T-cell (primary cell): ENCODE data around the gene DDAH2. TPM values are rescaled to one million over a fixed set of nuclear protein-coding genes. Genes with fewer than 3 reads are reported as not detected.

Experiments used
- ATAC-seq, 4 experiments: fragments of 200-7000 bp in 3 of 4; fragments of 150-1000 bp in 1 of 4; cut with Tn5 transposase; replicated peaks in 1 of 4; 1 replicate in 3 of 4; 2 replicates in 1 of 4; pipeline ENCODE4 v1.10.0; 2021; ENCODE audit warnings: moderate library complexity in 3 of 4, mild to moderate bottlenecking in 2 of 4, moderate number of reproducible peaks in 1 of 4
- CTCF ChIA-PET, 2 donors: fragments of 300-600 bp; sonication (Branson Sonifier 250); formaldehyde crosslinking; loops; one replicate each; lab custom pipeline; 2022; ENCODE audit warnings: antibody characterized with exemption in 2 of 2; lab: Charles Lee
- POLR2A ChIA-PET, 2 donors: fragments of 300-600 bp; sonication (Branson Sonifier 250); formaldehyde crosslinking; loops; one replicate each; lab custom pipeline; 2022; ENCODE audit warnings: antibody characterized with exemption in 2 of 2; lab: Charles Lee
- DNase-seq, 35 experiments: peaks; one replicate each; pipeline versions ENCODE4 v3.0.0 to v3.0.0-alpha.2; 2013 to 2023
- H3K27ac ChIP-seq: one replicate; pipeline ENCODE4 v1.5.1; 2013; ENCODE audit warnings: low read length
- H3K27me3 ChIP-seq, 2 experiments: replicated peaks in 1 of 2; 1 replicate in 1 of 2; 2 replicates in 1 of 2; pipeline versions ENCODE4 v1.6.1 to v1.7.0; 2013; ENCODE audit warnings: low read length in 1 of 2, mixed read lengths in 1 of 2; ENCODE audit not compliant: control insufficient read depth in 2 of 2, insufficient read depth in 2 of 2; ENCODE audit errors: extremely low read depth in 1 of 2
- H3K36me3 ChIP-seq, 2 donors: 1 replicate in 1 of 2; 2 replicates in 1 of 2; pipeline versions ENCODE4 v1.6.1 to v1.7.0; 2013; ENCODE audit warnings: low read length in 1 of 2; ENCODE audit not compliant: control insufficient read depth in 2 of 2, insufficient read depth in 1 of 2; ENCODE audit errors: extremely low read depth in 1 of 2
- H3K4me1 ChIP-seq, 2 experiments: 1 replicate in 1 of 2; 2 replicates in 1 of 2; pipeline versions ENCODE4 v1.6.1 to v1.7.0; 2013; ENCODE audit warnings: low read length in 2 of 2, mixed read lengths in 1 of 2; ENCODE audit not compliant: insufficient read depth in 2 of 2, control insufficient read depth in 1 of 2; ENCODE audit errors: extremely low read depth in 1 of 2
- H3K4me3 ChIP-seq, 2 donors: 1 replicate in 1 of 2; 2 replicates in 1 of 2; pipeline versions ENCODE4 v1.5.1 to v1.7.0; 2013; ENCODE audit warnings: mild to moderate bottlenecking in 2 of 2, low read length in 1 of 2, moderate library complexity in 1 of 2; ENCODE audit not compliant: control insufficient read depth in 1 of 2; ENCODE audit errors: extremely low read depth in 1 of 2
- H3K9me3 ChIP-seq: 2 replicates; pipeline ENCODE4 v1.7.0; 2013
- H3K27ac Mint-ChIP-seq, 2 donors: one replicate each; pipeline ENCODE4 v1.8.0; 2020 to 2021; ENCODE audit warnings: mild to moderate bottlenecking in 2 of 2, mixed read lengths in 2 of 2
- H3K27me3 Mint-ChIP-seq, 2 donors: one replicate each; pipeline ENCODE4 v1.8.0; 2021 to 2022; ENCODE audit warnings: mixed read lengths in 2 of 2
- H3K36me3 Mint-ChIP-seq: one replicate; pipeline ENCODE4 v1.8.0; 2021; ENCODE audit warnings: mixed read lengths
- H3K4me1 Mint-ChIP-seq, 3 donors: one replicate each; pipeline ENCODE4 v1.8.0; 2020 to 2022; ENCODE audit warnings: mixed read lengths in 3 of 3, mild to moderate bottlenecking in 1 of 3
- H3K4me3 Mint-ChIP-seq, 3 donors: one replicate each; pipeline ENCODE4 v1.8.0; 2020 to 2022; ENCODE audit warnings: mild to moderate bottlenecking in 3 of 3, mixed read lengths in 3 of 3, moderate library complexity in 3 of 3
- H3K9me3 Mint-ChIP-seq, 3 donors: one replicate each; pipeline ENCODE4 v1.8.0; 2020 to 2022; ENCODE audit warnings: mixed read lengths in 3 of 3
- WGBS: methylation state at CpG from one replicate; pipeline ENCODE4 v1.1.5; 2013; ENCODE audit warnings: missing lambda C conversion rate; ENCODE audit not compliant: insufficient coverage; 5-methylcytosine and 5-hydroxymethylcytosine counted together
- total RNA-seq, 35 experiments: library from RNA in 6 of 35; stranded (reverse) in 6 of 35; fragments of 120-200 nt in 1 of 35; gene quantifications; one replicate each; pipeline versions ENCODE4 v1.2.1 to v1.2.4 and lab custom pipeline; 2013 to 2026

The DDAH2 gene
- total RNA-seq, 5 donors from 2014 or later (not counting 1 experiment from before 2014, with no cell fraction given), result 9.0 to 13.2 (median 11.5) TPM

DNA sequence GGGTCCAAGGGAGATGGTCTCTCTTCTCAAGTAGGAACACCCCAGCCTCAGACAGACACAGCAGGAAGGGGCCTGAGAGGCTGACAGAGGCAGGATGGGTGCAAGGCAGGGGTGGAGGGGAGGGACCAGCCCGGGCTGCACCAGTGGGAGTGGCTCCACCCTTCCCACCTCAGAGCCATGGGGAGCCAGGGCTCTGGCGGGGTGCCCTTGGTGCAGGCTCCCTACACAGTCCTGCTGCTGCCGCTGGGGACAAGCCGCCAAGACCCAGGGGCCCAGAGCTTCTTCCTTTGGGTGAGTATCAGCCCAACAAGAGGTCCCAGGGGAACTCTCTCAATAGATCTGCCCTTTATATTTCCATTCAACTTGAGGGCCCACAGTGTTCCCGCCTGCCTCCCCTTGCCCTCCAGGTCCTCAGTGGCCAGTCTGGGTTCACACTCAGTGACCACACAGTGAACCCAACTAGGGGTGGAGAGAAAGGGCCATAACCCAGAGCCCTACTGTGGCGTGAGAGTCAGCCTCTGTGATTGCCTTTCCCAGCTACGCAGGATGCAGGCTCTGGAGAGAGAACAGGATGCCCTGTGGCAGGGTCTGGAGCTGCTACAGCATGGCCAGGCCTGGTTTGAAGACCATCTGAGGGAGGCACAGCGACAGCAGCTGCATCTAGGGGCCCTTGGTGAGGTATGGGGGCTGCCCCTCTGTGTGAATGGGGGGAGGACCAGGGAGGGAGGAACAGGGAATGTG is 33.9 kb upstream of the DDAH2 start:
- DNase-seq (no peak), ATAC-seq (no peak)
- Mint-ChIP-seq H3K4me3 (no peak overlapping the region), H3K27me3 (no peaks in the 10 kb centered on the region), H3K27ac (no peak overlapping the region), H3K9me3 (no peaks in the 10 kb centered on the region), H3K36me3 (peaks cover 32% of the 10 kb centered on the region), H3K4me1 (peaks cover 0 to 9% (median 0%) of the 10 kb centered on the region in 3 donors)
- no peak overlapping the region for H3K4me3 ChIP-seq
- H3K9me3 ChIP-seq, result no peaks in the 10 kb centered on the region
- no peak overlapping the region for H3K27ac ChIP-seq
- 99% methylated on average over 6 of the region's 8 CpGs for WGBS
- H3K27me3 ChIP-seq, result no peaks in the 10 kb centered on the region
- H3K36me3 ChIP-seq, result no peaks in the 10 kb centered on the region
- CTCF ChIA-PET, result no interaction called here
- H3K4me1 ChIP-seq, result no peaks in the 10 kb centered on the region
- POLR2A ChIA-PET, result no interaction called here

DNA sequence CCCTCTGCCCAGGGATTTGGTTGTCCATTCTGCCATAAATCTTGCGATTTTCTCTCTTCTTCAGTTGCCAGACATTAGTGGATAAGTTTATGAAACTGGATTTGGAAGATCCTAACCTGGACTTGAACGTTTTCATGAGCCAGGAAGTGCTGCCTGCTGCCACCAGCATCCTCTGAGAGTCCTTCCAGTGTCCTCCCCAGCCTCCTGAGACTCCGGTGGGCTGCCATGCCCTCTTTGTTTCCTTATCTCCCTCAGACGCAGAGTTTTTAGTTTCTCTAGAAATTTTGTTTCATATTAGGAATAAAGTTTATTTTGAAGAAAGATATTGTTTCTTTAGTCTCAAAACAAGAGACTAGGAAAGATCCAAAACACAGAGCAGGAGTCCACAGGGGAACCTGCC is 33.3 kb upstream of the DDAH2 start, which contains the start of gene SAPCD1:
SAPCD1 (plus strand) TSS at position 301 of the 400 bp plus-strand sequence. CDS start 399 bp downstream, outside the sequence.
- no peak for DNase-seq
- H3K27ac Mint-ChIP-seq, result no peak within 1 kb of the TSS
- no peaks in the 10 kb centered on the region for H3K27me3 Mint-ChIP-seq
- H3K4me1 Mint-ChIP-seq, result peaks cover 0 to 9% (median 0%) of the 10 kb centered on the region in 3 donors
- WGBS, result no CpG with 5 or more reads among the region's 4 CpGs
- Histone ChIP-seq H3K27ac (no peak within 1 kb of the TSS), H3K9me3 (no peaks in the 10 kb centered on the region), H3K36me3 (no peaks in the 10 kb centered on the region), H3K4me1 (no peaks in the 10 kb centered on the region), H3K4me3 (no peak within 1 kb of the TSS), H3K27me3 (no peaks in the 10 kb centered on the region)
- ATAC-seq, result no peak
- peaks cover 32% of the 10 kb centered on the region for H3K36me3 Mint-ChIP-seq
- no peak within 1 kb of the TSS for H3K4me3 Mint-ChIP-seq
- POLR2A ChIA-PET, result no interaction called here
- CTCF ChIA-PET, result no interaction called here
- H3K9me3 Mint-ChIP-seq, result no peaks in the 10 kb centered on the region

DNA sequence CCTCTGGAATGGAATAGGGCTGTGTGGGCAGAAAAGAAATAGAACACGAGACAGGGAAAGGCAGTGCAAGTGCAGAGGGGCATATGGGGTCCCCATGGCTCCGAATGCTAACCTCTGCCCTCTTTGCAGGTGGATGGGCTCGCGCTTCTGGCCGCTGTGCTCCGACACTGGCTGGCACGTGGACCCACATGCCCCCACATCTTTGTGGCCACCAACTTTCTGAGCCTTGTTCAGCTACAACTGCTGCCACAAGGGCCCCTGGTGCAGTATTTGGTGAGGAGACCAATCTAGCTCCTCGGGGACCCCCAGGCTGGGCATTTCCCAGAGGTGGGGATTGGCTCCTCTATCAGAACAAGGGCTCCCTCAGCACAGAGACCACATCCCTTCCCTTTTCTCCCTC is 32.2 kb upstream of the DDAH2 start:
- H3K27me3 Mint-ChIP-seq, result no peaks in the 10 kb centered on the region
- peaks cover 0 to 9% (median 0%) of the 10 kb centered on the region in 3 donors for H3K4me1 Mint-ChIP-seq
- H3K27ac Mint-ChIP-seq, result no peak overlapping the region
- Histone ChIP-seq H3K4me1 (no peaks in the 10 kb centered on the region), H3K4me3 (no peak overlapping the region), H3K27me3 (no peaks in the 10 kb centered on the region), H3K27ac (no peak overlapping the region), H3K9me3 (no peaks in the 10 kb centered on the region), H3K36me3 (no peaks in the 10 kb centered on the region)
- no peak for ATAC-seq
- H3K4me3 Mint-ChIP-seq, result no peak overlapping the region
- POLR2A ChIA-PET, result no interaction called here
- no peak for DNase-seq
- 100% methylated on average over 4 of the region's 8 CpGs for WGBS
- CTCF ChIA-PET, result no interaction called here
- peaks cover 32% of the 10 kb centered on the region for H3K36me3 Mint-ChIP-seq
- H3K9me3 Mint-ChIP-seq, result no peaks in the 10 kb centered on the region

DNA sequence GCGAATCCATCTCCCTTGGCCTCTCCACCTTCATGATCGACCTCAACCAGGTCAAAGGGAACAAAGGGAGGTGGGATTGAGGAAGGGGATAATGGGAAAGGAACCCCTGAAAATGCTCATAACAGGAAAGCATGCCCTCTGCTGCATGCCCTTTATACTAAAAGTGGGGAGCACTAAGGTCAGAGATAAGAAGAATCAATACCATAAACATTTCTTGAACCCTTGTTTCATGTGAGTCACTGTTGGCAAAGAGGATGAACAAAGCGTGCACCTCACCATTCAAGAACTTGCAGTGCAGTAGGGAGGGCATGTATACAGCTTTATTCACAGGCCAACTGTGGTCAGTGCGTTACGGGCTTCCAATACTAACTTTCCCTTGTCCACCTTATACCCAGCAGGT is 31.7 kb upstream of the DDAH2 start:
- Histone ChIP-seq H3K27ac (no peak overlapping the region), H3K4me1 (no peaks in the 10 kb centered on the region), H3K27me3 (no peaks in the 10 kb centered on the region), H3K36me3 (no peaks in the 10 kb centered on the region), H3K9me3 (no peaks in the 10 kb centered on the region), H3K4me3 (no peak overlapping the region)
- ChIA-PET CTCF (interaction anchor here in 1 of 2 donors (0.7 kb wide), 1 partner anchor 70 kb away, joined by 8 read pairs; no protein-coding TSS in a partner anchor), POLR2A (no interaction called here)
- ATAC-seq (no peak), DNase-seq (no peak)
- no CpG with 5 or more reads among the region's 5 CpGs for WGBS
- H3K36me3 Mint-ChIP-seq, result peaks cover 32% of the 10 kb centered on the region
- no peaks in the 10 kb centered on the region for H3K27me3 Mint-ChIP-seq
- H3K27ac Mint-ChIP-seq, result no peak overlapping the region
- H3K4me3 Mint-ChIP-seq, result no peak overlapping the region
- peaks cover 0 to 9% (median 0%) of the 10 kb centered on the region in 3 donors for H3K4me1 Mint-ChIP-seq
- no peaks in the 10 kb centered on the region for H3K9me3 Mint-ChIP-seq

DNA sequence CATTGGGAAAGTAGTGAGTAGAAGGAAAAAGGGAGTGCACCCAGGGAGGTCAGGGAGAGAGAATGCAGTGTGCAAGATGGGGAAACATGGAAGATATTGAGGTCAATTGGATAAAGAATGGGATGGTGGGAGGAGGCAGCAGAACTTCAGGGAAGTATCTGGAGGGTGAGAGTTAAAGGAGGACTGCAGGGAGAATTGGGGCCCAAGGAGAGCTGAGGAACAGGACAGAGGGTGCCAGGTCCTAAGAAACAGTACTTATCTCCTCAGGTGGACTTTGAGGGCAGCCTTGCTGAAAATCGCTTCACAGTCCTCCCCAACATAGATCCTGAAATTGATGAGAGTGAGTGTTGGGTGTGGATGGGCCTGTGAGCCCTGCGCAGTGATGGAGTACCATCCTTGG is 29.2 kb upstream of the DDAH2 start:
- no peak overlapping the region for H3K27ac Mint-ChIP-seq
- H3K4me1 Mint-ChIP-seq, result peaks cover 0 to 9% (median 0%) of the 10 kb centered on the region in 3 donors
- no peak overlapping the region for H3K4me3 Mint-ChIP-seq
- H3K27ac ChIP-seq, result no peak overlapping the region
- H3K27me3 Mint-ChIP-seq, result no peaks in the 10 kb centered on the region
- no peaks in the 10 kb centered on the region for H3K9me3 Mint-ChIP-seq
- POLR2A ChIA-PET, result no interaction called here
- ATAC-seq (no peak), DNase-seq (no peak)
- no peaks in the 10 kb centered on the region for H3K9me3 ChIP-seq
- CTCF ChIA-PET, result no interaction called here
- no peaks in the 10 kb centered on the region for H3K27me3 ChIP-seq
- WGBS, result 100% methylated on average over 1 of the region's 2 CpGs
- no peaks in the 10 kb centered on the region for H3K4me1 ChIP-seq
- H3K36me3 Mint-ChIP-seq, result peaks cover 28% of the 10 kb centered on the region
- H3K36me3 ChIP-seq, result no peaks in the 10 kb centered on the region
- no peak overlapping the region for H3K4me3 ChIP-seq

DNA sequence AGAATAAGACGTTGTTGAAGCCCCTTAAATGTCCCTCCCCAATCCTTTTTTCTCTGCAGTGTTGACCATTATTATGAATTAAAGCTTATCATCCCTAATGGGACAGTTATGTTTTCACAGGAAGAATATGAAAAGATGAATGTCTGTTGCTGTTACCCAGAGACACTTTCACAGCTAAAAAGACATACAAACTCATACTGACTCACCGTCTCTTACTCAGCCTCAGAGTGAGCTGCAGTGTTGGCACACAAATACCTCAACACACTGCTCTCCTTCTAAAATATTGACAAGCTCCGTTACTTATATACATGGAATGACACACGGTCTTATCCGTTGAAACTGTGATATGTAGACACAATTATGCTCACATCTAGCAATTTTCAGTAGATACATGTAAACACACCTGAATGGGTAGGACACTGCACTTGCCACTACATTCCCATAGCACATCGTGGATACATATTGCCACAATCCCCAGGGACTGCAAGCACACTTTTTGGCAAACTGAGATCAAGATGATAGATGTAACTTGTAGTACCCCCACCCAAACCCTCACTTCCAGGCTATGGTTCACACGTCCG is 23.7 kb upstream of the DDAH2 start:
- Mint-ChIP-seq H3K4me1 (no peaks in the 10 kb centered on the region), H3K27ac (no peak overlapping the region), H3K36me3 (no peaks in the 10 kb centered on the region), H3K4me3 (no peak overlapping the region), H3K9me3 (no peaks in the 10 kb centered on the region), H3K27me3 (no peaks in the 10 kb centered on the region)
- 97% methylated on average over 4 of the region's 8 CpGs for WGBS
- ATAC-seq (no peak), DNase-seq (no peak)
- POLR2A ChIA-PET, result interaction anchor here in 1 of 2 donors (0.6 to 0.7 kb wide), 2 partner anchors 32 to 941 kb away, joined by 3 to 8 read pairs; no protein-coding TSS in a partner anchor
- no peak overlapping the region for H3K4me3 ChIP-seq
- CTCF ChIA-PET, result interaction anchor here in 1 of 2 donors (1.1 kb wide), 1 partner anchor 17 kb away, joined by 3 read pairs; no protein-coding TSS in a partner anchor
- H3K36me3 ChIP-seq, result no peaks in the 10 kb centered on the region
- H3K27ac ChIP-seq, result no peak overlapping the region
- H3K27me3 ChIP-seq, result no peaks in the 10 kb centered on the region
- no peaks in the 10 kb centered on the region for H3K9me3 ChIP-seq
- no peaks in the 10 kb centered on the region for H3K4me1 ChIP-seq
